ENCODE results near the gene TRIO. TPM values are rescaled to one million over a fixed set of nuclear protein-coding genes. Genes with fewer than 3 reads are reported as not detected.

The TRIO gene
- polyA plus RNA-seq, 1 donor (not counting 4 experiments of a cell fraction or from before 2014, with no cell fraction given): 57.2 TPM

DNA sequence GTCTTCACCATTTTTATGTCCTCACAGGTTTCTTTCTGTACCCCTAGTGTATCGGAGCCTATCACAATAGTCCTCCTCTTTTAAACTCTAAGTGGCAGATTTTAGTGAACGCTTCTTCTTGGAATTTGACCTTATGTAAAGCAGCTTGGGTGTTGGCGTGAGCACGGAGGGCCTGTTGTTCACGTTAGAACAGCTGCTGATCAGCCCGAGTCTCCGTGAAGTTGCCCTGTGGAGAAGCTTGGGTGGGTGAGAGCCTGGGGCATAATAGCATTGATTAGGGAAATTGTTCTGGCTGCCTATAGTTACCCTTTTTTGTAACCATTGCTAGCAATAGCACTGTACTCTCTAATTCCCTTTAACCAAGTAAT, 271.5 kb downstream of the TRIO start:
- Histone ChIP-seq H3K9me3 (ENCODE audit: control insufficient read depth, low read depth, low read length) (no peaks in the 10 kb centered on the region), H3K4me2 (ENCODE audit: control insufficient read depth, extremely low read depth, insufficient read depth, low read depth, low read length) (no peak overlapping the region), H3K27ac (ENCODE audit: control insufficient read depth, insufficient read depth, low read length) (no peak overlapping the region), H3K4me1 (ENCODE audit: control insufficient read depth, extremely low read depth, insufficient read depth, low read length) (no peaks in the 10 kb centered on the region), H2AFZ (ENCODE audit: control insufficient read depth, low read length) (no peak overlapping the region), H3K9me1 (ENCODE audit: control insufficient read depth, extremely low read depth, insufficient read depth, low read length) (no peaks in the 10 kb centered on the region), H3K27me3 (ENCODE audit: control insufficient read depth, extremely low read depth, insufficient read depth, low read length) (no peaks in the 10 kb centered on the region), H4K20me1 (ENCODE audit: control insufficient read depth, extremely low read depth, insufficient read depth, low read length) (no peaks in the 10 kb centered on the region), H3K36me3 (ENCODE audit: control insufficient read depth in 2 of 2, extremely low read depth in 1 of 2, insufficient read depth in 2 of 2, low read length in 2 of 2) (peaks cover 31 to 49% of the 10 kb centered on the region in 2 experiments), H3K9ac (ENCODE audit: control insufficient read depth, extremely low read depth, insufficient read depth, low read length) (no peak overlapping the region), H3K4me3 (ENCODE audit: control insufficient read depth in 2 of 3, extremely low read depth in 1 of 3, insufficient read depth in 2 of 3, low read depth in 1 of 3, low read length in 3 of 3) (no peak overlapping the region), H3K79me2 (ENCODE audit: control insufficient read depth, insufficient read depth, low read length) (no peaks in the 10 kb centered on the region)
- no peak for DNase-seq (ENCODE audit: low read depth, low spot score)
- no peak for TF ChIP-seq CTCF (optimal IDR thresholded peaks at IDR 0.05 in 1 of 3, IDR thresholded peaks at IDR 0.05 in 1 of 3, conservative IDR thresholded peaks at IDR 0.05 in 1 of 3; ENCODE audit: extremely low read depth in 1 of 3, insufficient read depth in 2 of 3, low read length in 3 of 3)
- no peak for TF ChIP-seq EZH2 (IDR thresholded peaks at IDR 0.05; ENCODE audit: low read length)
- dilution Hi-C loops (cut with MboI; ENCODE audit: extremely low pct_ligation_motif_present, low sequenced_read_pairs): no loop called here
- no peak for FAIRE-seq

GRCh38 chr5:14415024-14415697, 272.0 kb downstream of the TRIO start:
- Histone ChIP-seq H3K4me3 (ENCODE audit: control insufficient read depth in 2 of 3, extremely low read depth in 1 of 3, insufficient read depth in 2 of 3, low read depth in 1 of 3, low read length in 3 of 3) (no peak overlapping the region), H3K79me2 (ENCODE audit: control insufficient read depth, insufficient read depth, low read length) (no peaks in the 10 kb centered on the region), H4K20me1 (ENCODE audit: control insufficient read depth, extremely low read depth, insufficient read depth, low read length) (no peaks in the 10 kb centered on the region)

More at GRCh38 chr5:14415024-14415697, 272.0 kb downstream of the TRIO start:
- Histone ChIP-seq H3K27me3 (ENCODE audit: control insufficient read depth, extremely low read depth, insufficient read depth, low read length) (no peaks in the 10 kb centered on the region), H3K9me3 (ENCODE audit: control insufficient read depth, low read depth, low read length) (no peaks in the 10 kb centered on the region), H3K4me2 (ENCODE audit: control insufficient read depth, extremely low read depth, insufficient read depth, low read depth, low read length) (no peak overlapping the region), H3K9ac (ENCODE audit: control insufficient read depth, extremely low read depth, insufficient read depth, low read length) (no peak overlapping the region), H3K27ac (ENCODE audit: control insufficient read depth, insufficient read depth, low read length) (no peak overlapping the region), H3K4me1 (ENCODE audit: control insufficient read depth, extremely low read depth, insufficient read depth, low read length) (no peaks in the 10 kb centered on the region), H2AFZ (ENCODE audit: control insufficient read depth, low read length) (no peak overlapping the region), H3K9me1 (ENCODE audit: control insufficient read depth, extremely low read depth, insufficient read depth, low read length) (no peaks in the 10 kb centered on the region), H3K36me3 (ENCODE audit: control insufficient read depth in 2 of 2, extremely low read depth in 1 of 2, insufficient read depth in 2 of 2, low read length in 2 of 2) (peaks cover 32 to 51% of the 10 kb centered on the region in 2 experiments)
- no peak for FAIRE-seq
- dilution Hi-C loops (cut with MboI; ENCODE audit: extremely low pct_ligation_motif_present, low sequenced_read_pairs): no loop called here
- TF ChIP-seq EZH2 (IDR thresholded peaks at IDR 0.05; ENCODE audit: low read length) (no peak), CTCF (optimal IDR thresholded peaks at IDR 0.05 in 1 of 3, IDR thresholded peaks at IDR 0.05 in 1 of 3, conservative IDR thresholded peaks at IDR 0.05 in 1 of 3; ENCODE audit: extremely low read depth in 1 of 3, insufficient read depth in 2 of 3, low read length in 3 of 3) (no peak)
- no peak for DNase-seq (ENCODE audit: low read depth, low spot score)

Measured in keratinocyte (primary cell).